HCEC 1CT (cell line): Measurements from ENCODE around the gene CFL1.
A peak's percentile ranks its signal among the peaks of the same experiment; 100 is the strongest.

Experiments
- DNase-seq: peaks from one replicate; pipeline ENCODE4 v3.0.0-alpha.2; 2017

The CFL1 gene

GRCh38 chr11:65869643-65870306, 11.8 kb upstream of the CFL1 start:
- DNase-seq: no peak

- no peak for DNase-seq
Measured at GRCh38 chr11:65868907-65869306, 10.9 kb upstream of the CFL1 start.

- DNase-seq: no peak
Measured at GRCh38 chr11:65868076-65868667, 10.2 kb upstream of the CFL1 start.

GRCh38 chr11:65867284-65868071, 9.5 kb upstream of the CFL1 start:
- no peak for DNase-seq

GRCh38 chr11:65866509-65867283, 8.7 kb upstream of the CFL1 start:
- no peak for DNase-seq

- DNase-seq: no peak
Measured at GRCh38 chr11:65865550-65866172, 7.7 kb upstream of the CFL1 start.

GRCh38 chr11:65864706-65865471, 6.9 kb upstream of the CFL1 start:
- no peak for DNase-seq

- DNase-seq: no peak
Measured at GRCh38 chr11:65863889-65864705, 6.1 kb upstream of the CFL1 start.

GRCh38 chr11:65862941-65863888, 5.2 kb upstream of the CFL1 start:
- no peak for DNase-seq

GRCh38 chr11:65862191-65862735, 4.3 kb upstream of the CFL1 start:
- no peak for DNase-seq

GRCh38 chr11:65861533-65862183, 3.7 kb upstream of the CFL1 start:
- DNase-seq: no peak

GRCh38 chr11:65861165-65861505, 3.2 kb upstream of the CFL1 start:
- no peak for DNase-seq

- peak; percentile 97 for DNase-seq
Measured at GRCh38 chr11:65860278-65861164, 2.5 kb upstream of the CFL1 start, which contains the start of gene MUS81. MUS81 (plus strand) TSS chr11:65860433; CDS start chr11:65860754, 321 bp downstream.

GRCh38 chr11:65859812-65860277, 1.9 kb upstream of the CFL1 start:
- DNase-seq: peak; percentile 56

GRCh38 chr11:65859095-65859811, 1.3 kb upstream of the CFL1 start:
- DNase-seq: peak; percentile 100

GRCh38 chr11:65858681-65859087, 704 bp upstream of the CFL1 start:
- DNase-seq: no peak

- DNase-seq: peak; percentile 46
Measured at GRCh38 chr11:65857500-65857852, 504 bp downstream of the CFL1 start.
